HT1080 (cell line): ENCODE results near the gene HKDC1. TPM values are rescaled to one million over a fixed set of nuclear protein-coding genes. Genes with fewer than 3 reads are reported as not detected.
A peak's percentile ranks its signal among the peaks of the same experiment; 100 is the strongest.
"Not testable (repeated sequence)": the region's sequence is repeated elsewhere in the genome, so short reads cannot be mapped to it uniquely, and the experiment has no call there.

Experiments used
- DNase-seq: peaks from one replicate; pipeline ENCODE4 v3.0.0-alpha.2; 2015; ENCODE audit warnings: low read depth
- polyA plus RNA-seq, 2 experiments: library from polyadenylated mRNA; depleted of rRNA; stranded (reverse); fragments of >200 nt; gene quantifications; 2 replicates each; pipeline ENCODE4 v1.2.3, GENCODE V29; 2015
- total RNA-seq: library from RNA; depleted of rRNA; stranded (reverse); fragments of >200 nt; shearing (Covaris generic); gene quantifications from 2 replicates; pipeline ENCODE4 v1.2.3, GENCODE V29; 2014; rRNA removed

HKDC1 gene, protein sequence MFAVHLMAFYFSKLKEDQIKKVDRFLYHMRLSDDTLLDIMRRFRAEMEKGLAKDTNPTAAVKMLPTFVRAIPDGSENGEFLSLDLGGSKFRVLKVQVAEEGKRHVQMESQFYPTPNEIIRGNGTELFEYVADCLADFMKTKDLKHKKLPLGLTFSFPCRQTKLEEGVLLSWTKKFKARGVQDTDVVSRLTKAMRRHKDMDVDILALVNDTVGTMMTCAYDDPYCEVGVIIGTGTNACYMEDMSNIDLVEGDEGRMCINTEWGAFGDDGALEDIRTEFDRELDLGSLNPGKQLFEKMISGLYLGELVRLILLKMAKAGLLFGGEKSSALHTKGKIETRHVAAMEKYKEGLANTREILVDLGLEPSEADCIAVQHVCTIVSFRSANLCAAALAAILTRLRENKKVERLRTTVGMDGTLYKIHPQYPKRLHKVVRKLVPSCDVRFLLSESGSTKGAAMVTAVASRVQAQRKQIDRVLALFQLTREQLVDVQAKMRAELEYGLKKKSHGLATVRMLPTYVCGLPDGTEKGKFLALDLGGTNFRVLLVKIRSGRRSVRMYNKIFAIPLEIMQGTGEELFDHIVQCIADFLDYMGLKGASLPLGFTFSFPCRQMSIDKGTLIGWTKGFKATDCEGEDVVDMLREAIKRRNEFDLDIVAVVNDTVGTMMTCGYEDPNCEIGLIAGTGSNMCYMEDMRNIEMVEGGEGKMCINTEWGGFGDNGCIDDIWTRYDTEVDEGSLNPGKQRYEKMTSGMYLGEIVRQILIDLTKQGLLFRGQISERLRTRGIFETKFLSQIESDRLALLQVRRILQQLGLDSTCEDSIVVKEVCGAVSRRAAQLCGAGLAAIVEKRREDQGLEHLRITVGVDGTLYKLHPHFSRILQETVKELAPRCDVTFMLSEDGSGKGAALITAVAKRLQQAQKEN
- 0.30 and 1.7 TPM in 2 replicates for total RNA-seq
- 0.35 and 3.3 TPM in 2 replicates for polyA plus RNA-seq (2015; cell fraction: cytosol; rRNA removed)
- 0.50 and 1.0 TPM in 2 replicates for polyA plus RNA-seq (2015; cell fraction: nucleus; rRNA removed)

DNA sequence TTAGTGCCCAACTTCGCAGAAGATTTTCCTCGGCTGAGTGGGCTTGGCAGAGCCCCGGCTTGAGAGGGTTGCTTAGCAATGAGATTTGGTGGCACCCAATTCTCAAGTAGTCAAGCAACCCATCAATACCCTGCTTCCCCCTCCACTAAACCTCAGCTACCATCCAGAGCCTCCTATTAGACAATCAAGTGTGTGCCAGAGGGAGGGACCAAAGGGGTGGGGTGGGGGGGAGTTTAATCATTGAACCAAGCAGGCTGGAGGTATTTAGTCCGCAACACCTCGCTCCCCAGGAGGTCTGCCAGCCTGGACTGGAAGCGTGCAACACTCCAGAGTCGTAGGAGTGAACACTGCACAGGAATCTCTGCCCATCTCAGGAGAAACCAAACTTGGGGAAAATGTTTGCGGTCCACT, at the start of gene HKDC1:
HKDC1 (plus strand) TSS at position 292 of the 411 bp plus-strand sequence; CDS start at position 396, 104 bp downstream.
- no peak for DNase-seq

DNA sequence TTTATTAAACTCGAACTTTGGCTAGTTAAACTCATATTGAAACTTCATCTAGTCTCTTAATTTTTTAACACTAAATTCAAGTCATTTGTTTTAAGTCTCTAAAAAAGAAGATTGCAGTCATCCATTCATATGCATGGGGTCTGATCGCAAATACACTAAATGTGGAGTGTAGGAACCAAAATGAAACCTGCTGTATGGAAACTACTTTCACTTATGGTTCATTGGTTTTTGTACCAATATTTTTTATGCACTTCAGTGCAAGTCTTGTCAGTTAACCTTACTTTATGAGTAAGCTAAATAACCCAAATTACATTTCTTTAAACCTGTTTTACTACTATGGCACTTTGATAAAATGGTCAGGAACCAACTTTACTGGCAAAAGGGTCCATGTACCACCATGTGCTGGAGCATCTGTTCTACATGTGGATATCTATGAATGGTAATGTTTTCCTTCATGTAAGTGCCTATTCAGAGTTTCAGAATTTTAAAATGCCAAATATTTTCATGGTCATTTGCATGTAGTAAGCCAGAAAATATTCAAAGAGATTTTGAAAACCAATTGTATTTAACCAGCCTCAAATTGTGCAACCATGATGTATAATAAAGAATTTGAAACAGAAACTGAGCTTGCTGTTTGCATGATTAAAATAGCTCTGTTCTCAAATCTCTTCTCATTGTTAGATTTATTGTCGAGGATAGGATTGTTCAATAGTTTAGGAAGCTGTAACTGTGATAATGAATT, 47.7 kb upstream of the HKDC1 start:
- DNase-seq = no peak

DNA sequence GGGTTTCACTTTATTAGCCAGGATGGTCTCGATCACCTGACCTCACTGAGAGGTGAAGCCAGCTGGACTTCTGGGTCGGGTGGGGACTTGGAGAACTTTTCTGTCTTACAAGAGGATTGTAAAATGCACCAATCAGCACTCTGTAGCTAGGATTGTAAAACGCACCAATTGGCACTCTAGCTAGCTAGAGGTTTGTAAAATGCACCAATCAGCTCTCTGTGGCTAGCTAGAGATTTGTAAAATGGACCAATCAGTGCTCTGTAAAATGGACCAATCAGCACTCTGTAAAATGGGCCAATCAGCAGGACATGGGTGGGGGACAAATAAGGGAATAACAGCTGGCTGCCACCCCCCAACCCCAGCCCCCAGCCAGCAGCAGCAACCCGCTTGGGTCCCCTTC, 44.8 kb upstream of the HKDC1 start:
- DNase-seq = not testable (repeated sequence)

DNA sequence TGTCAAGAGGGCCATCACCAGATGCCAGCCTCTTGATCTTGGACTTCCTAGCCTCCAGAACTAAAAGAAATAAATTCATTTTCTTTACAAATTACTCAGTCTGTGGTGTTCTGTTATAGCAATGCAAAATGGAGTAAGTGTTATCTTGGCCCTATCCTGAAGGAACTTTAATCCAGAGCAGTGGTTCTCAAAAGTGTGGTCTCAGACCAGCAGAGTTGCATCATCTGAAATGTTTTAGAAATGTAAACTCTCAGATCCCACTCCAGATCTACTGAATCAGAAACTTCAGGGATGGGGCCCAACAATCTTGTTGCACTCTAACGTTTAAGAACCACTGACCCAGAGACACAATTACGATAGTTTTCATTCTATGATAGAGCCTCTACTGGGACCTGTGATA, 43.3 kb upstream of the HKDC1 start:
- DNase-seq = no peak

DNA sequence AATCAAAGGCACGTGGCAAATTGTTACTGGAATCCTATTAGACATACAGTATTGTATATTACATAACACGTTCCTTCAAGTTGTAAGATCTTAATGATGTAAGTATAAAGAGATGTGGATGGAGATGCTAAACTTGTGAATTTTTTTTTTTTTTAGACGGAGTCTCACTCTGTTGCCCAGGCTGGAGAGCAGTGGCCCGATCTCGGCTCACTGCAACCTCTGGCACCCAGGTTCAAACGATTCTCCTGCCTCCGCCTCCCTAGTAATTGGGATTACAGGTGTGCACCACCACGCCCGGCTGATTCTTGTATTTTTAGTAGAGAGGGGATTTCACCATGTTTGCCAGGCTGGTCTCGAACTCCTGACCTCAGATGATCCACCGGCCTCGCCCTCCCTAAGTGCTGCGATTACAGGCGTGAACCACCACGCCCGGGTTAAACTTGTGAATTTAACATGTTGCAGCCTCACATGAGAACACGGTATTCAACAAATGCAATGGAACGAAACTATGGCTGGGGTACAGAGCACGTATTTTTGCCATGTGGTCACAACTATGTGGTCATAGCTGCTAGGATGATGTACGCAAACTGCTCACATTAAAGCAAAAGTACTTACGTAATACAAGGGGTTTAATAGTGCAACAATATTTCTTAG, 40.9 kb upstream of the HKDC1 start:
- no peak for DNase-seq

DNA sequence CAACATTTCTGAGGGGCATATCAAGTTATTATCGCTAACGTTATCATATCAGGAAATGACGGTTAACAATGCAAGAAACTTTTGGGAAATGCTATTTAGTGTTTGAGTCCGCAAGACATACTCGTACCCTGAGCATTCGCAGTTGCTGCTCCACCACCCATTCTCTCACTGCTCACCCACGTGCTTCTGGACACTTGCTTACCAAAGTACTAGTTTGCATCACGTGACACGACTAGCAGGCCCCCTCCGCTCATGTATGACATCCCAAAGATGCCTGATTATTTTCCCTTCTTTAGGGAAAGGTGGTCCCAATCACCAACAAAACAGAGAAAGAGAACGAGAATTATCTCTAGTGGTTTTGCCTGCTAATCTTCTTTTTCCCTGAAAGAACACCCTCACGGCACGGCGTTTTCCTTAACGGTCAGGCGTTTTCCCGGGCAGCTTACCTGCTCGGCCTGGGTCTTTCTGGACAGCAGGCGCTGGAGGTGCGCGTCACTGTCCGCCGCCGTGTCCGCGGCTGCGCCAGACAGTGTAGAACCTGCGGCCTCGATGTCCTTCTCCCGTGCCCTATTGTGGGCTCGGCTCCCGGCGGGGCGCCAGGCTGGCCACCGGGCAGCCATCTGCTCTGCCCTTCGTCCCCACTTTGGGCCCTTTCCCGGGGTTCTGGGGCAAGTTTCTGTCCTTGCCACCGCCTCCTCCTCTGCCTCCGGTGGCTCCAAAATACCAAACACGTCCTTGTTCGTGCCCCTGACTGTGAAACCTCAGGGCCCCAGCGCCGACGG, 40.2 kb upstream of the HKDC1 start, which contains the start of gene SUPV3L1:
SUPV3L1 (plus strand) TSS at position 492 of the 782 bp plus-strand sequence; CDS start at position 550, 58 bp downstream.
- DNase-seq = peak; percentile 92

DNA sequence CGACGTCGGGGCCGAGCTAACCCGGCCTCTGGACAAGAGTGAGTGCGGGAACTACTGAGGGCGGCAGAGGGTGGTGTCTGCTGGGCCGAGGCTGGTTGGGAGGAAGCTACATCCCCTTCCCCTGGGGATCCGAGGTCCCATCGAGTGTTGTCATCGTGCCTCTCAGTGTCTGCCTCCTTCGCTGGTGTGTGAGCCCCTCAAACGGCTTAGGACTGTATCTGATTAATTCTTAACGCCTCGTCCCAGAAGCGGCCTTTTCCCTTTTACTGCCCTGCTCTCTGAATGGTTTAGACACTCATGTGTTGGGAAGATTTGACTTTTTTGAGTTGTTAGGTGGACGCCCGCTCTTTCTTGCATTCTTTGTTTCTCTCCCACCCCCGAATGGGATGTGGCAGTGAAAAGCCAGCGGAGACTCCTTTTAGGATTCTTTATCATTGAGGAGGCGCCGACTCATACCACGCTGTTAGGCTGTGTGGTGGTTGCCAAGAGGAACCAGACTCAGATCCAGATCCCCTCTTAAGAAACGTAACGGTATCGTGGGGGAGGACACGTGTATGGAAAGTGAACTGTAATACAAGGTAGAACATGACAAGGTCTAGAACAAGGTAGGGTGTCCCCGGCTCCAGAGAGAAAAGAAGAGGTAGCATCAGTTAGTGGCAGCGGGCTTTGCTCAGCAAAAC, 39.5 kb upstream of the HKDC1 start:
- DNase-seq = no peak

DNA sequence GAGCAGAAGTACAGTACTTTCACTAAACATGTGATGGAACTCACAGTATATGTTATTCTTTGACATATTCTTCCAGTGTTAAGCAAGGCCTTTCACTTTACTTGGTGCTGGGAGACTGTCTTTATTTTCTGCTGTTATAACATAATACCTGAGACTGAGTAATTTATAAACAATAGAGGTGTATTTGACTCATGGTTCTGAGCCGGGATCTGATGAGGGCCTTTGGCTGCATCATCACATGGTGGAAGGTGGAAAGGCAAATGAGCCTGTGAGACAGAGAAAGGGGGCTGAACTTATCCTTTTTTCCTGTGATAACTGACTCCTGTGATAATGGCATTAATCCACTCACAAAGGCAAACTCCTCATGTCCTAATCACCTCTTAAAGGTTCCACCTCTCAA, 38.7 kb upstream of the HKDC1 start:
- DNase-seq = no peak

DNA sequence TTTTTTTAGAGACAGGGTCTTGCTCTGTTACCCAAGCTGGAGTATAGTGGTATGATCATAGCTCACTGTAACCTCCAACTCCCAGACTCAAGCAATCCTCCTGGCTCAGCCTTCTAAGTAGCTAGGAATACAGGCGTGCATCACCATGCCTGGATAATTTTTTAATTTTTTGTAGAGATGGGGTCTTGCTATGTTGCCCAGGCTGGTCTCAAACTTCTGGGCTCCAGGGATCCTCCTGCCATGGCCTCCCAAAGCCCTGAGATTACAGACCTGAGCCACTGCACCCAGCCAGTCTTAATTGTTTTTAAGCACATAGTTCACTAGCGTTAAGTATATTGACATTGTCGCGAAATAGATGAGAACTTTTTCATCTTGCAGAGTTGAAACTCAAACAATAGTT, 38.1 kb upstream of the HKDC1 start:
- no peak for DNase-seq

DNA sequence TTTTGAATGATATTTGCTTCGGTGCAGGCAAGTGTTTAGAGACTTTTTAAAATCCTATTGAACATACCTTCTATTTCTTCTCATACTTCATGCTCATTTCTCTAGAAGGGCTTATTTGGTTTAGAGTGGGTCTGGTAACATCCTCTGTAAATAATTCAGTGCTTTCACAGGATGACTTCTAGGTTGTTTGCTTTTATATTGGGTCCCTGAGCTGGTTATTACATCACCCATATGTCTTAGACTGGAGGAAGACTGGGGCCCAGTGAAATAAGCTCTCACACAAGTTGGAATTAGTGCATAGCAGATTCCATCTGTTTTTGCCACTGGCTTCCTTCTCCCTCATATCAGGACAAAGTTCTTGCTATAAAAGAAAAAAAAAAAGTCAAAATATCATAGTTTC, 33.6 kb upstream of the HKDC1 start:
- no peak for DNase-seq

DNA sequence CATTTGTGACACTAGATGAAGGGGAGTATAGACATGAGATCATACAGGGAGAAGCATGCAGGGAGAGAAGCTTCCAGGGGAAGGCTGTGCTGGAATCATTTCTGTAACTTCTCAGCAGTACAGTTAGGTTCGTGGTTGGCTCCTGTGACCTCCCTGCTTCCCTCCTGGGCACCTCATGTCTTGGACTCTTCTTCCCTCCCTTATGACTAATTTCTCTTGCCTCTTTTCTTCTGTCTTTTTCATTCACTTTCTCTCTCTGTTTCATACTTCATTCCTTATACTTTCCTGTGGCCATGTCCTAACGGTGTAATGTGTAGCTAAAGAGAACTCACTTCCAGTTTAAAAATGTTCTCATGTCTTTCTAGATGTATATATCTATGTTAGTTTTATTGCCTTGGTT, 19.1 kb upstream of the HKDC1 start:
- no peak for DNase-seq

DNA sequence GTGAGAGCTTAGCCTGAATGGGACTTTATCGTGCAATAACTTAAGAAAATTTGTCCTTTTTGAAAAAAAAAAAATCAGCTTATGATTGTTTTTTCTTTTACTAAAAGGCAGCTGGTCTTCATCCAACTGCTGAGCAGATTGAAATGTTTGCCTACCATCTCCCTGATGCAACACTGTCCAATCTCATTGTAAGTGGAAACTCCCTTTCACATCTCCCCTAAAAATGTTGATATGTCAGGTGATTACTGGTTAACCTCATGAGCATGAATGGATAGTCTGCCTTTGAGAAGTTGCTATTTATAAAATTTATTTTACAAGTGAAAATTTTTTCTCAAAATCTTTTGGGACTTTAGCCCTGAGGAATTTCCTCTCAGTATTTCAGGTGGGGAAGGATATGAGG, 17.8 kb upstream of the HKDC1 start:
- DNase-seq = no peak

DNA sequence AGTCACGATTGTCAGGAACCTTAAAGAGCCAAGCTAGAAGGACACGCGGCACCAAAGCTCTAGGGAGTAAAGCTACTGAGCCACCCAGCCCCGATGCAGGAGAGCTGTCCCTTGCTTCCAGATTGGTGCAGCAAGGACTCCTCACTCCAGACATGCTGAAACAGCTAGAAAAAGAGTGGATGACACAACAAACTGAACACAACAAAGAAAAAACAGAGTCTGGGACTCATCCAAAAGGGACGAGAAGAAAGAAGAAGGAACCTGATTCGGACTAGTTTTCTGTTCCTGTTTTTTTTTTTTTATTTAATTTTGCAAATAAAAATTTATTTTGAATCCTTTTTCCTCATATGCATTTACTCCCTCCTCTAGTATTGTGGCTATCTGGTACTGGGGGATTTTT, 11.4 kb upstream of the HKDC1 start:
- no peak for DNase-seq

DNA sequence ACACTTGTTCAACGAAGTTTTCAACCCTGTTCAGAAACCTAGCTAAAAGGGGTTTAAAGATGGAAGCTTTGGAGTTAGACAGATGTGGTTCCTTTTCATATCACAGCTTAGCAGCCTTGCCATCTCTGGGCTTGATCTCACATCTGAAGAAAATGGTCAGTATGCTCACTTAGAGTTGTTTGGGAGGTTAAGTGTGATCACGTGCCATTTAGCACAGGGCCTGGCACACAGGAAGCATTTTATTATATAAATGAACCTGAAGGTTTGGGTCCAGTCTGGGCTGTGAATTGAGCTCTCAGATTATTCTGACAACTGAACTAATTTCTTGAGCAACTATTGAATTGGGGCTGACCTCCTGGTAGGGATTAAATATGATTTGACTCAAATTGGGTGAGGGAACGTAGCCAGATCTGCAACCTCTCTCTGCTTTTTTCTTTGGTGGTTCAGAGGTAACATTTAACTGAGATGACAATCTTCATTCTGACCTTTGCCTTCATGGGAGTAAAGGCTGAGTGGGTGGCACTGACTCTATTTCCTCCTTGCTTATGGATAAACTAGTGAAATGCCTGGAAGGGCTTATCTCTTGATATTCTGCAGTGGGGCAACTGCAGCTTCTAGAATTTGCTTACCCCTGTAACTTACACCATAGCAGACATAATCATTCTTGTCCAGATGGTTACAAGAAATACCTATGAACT, 10.2 kb upstream of the HKDC1 start:
- no peak for DNase-seq

DNA sequence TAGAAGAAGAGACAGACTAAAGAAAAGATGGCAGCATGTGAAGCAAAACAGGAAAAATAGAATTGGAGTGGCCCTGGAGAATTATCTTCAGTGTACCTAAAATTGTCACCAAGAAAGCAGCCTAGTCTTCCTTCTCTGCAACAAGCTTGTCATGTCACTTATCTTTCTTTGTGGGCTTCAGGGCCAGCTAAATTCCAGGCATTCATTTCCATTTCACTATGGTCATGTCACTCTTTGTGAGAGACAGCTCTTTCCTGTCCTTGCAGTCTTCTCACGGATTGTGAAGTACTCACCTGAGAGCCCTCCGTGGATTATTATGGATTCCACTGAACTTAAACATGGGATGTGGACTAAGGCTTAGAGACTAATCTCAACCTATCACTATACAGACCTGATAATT, 9.0 kb upstream of the HKDC1 start:
- DNase-seq = no peak

DNA sequence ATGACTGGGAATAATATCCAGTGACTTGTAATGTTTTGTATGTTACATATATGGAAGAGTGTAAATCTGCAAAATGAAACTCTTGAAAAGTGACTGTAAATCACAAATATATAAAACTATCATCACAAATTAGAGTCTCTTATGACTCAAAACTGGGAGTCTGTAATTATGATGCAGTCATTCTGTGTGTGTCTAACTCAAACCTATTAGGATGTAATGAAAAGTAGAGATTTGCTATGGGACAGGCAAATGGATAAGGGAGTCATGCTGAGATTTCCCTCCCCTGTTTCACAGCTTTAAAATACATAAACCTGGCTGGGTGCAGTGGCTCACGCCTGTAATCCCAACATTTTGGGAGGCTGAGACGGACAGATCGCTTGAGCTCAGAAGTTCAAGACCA, 8.6 kb upstream of the HKDC1 start:
- DNase-seq = no peak

DNA sequence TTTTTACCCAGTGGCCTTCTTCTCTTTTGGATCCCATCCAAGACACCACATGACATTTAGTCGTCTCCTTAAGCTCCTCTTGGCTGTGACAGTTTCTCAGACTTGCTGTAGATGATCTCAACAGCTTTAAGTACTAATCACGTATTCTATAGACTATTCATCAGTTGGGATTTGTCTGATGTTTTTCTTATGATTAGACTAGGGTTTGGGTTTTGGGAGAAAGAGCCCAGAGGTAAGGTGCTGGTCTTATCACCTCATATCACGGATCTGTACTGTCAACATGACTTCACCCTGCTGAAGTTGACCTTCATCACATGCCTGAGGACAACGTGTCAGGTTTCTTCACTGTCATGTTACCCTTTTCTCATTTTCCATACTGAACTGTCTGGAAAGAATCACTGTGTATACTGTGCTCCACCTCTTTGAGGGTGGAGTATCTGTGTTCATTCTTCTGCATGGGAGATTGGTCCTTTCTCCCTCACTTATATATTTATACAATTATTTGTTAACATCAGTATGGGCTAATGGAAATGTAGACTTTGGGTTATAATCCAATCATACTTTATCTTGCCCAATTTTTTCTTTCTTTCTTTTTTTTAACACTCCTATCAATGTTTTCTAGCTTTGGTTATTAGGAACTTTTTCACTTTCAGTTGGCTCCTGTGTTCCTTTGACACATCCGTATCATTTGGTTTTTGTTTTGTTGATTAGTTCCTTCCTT, 6.4 kb upstream of the HKDC1 start:
- DNase-seq = no peak

DNA sequence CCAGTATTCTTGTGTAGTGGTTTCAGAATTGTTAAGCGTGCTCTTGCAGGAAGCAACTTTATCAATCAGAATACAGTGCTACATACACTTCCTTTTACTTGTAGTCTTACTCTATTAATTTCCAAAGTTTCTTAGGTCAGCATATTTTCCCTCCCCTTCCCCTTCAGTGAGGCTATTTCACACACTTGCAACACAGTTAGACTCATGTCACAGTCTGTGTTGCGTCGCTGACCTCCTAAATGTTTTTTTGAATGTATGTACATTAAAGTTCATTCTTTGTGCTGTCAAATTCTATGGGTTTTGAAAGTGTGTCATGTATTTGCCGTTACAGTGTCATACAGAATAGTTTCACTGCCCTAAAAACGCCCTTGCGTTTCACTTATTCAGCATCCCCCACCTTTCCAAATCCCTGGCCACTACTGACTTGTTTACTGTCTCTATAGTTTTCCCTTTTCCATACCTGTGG, 5.4 kb upstream of the HKDC1 start:
- no peak for DNase-seq
